Ishikawa (cell line): ENCODE results near the gene TACC2.

ENCODE experiments used
- CEBPB ChIP-seq: IDR thresholded peaks from 2 replicates; pipeline ENCODE4 v1.6.1; 2012
- CREB1 ChIP-seq: IDR thresholded peaks from 2 replicates; pipeline ENCODE4 v1.6.1; 2012; ENCODE audit warnings: low read depth
- EGR1 ChIP-seq: IDR thresholded peaks from 2 replicates; pipeline ENCODE4 v1.6.1; 2012
- EP300 ChIP-seq: IDR thresholded peaks from 2 replicates; pipeline ENCODE4 v1.6.1; 2012; ENCODE audit warnings: borderline replicate concordance
- FOXM1 ChIP-seq: IDR thresholded peaks from 2 replicates; pipeline ENCODE4 v1.6.1; 2012; ENCODE audit warnings: low read depth, borderline replicate concordance
- NFIC ChIP-seq: IDR thresholded peaks from 2 replicates; pipeline ENCODE4 v1.6.1; 2012
- RAD21 ChIP-seq: IDR thresholded peaks from 2 replicates; pipeline ENCODE4 v1.6.1; 2012; ENCODE audit warnings: low read depth
- TAF1 ChIP-seq: IDR thresholded peaks from 2 replicates; pipeline ENCODE4 v1.6.1; 2012; ENCODE audit warnings: low read depth, mild to moderate bottlenecking
- TCF12 ChIP-seq: IDR thresholded peaks from 2 replicates; pipeline ENCODE4 v1.6.1; 2012; ENCODE audit warnings: low read depth
- TEAD4 ChIP-seq: IDR thresholded peaks from 2 replicates; pipeline ENCODE4 v1.6.1; 2012
- YY1 ChIP-seq: IDR thresholded peaks from 2 replicates; pipeline ENCODE4 v1.6.1; 2012; ENCODE audit warnings: low read depth
- ZBTB7A ChIP-seq: IDR thresholded peaks from 2 replicates; pipeline ENCODE4 v1.6.1; 2012; ENCODE audit warnings: low read depth
- TF ChIP-seq, protein P1 (sequence below): IDR thresholded peaks from 2 replicates; pipeline ENCODE4 v1.6.1; 2012; ENCODE audit warnings: low read depth, mild to moderate bottlenecking
- TF ChIP-seq, protein P2 (sequence below): IDR thresholded peaks from 2 replicates; pipeline ENCODE4 v1.6.1; 2012
- TF ChIP-seq, protein P3 (sequence below): IDR thresholded peaks from 2 replicates; pipeline ENCODE4 v1.6.1; 2012

Gene TACC2

DNA sequence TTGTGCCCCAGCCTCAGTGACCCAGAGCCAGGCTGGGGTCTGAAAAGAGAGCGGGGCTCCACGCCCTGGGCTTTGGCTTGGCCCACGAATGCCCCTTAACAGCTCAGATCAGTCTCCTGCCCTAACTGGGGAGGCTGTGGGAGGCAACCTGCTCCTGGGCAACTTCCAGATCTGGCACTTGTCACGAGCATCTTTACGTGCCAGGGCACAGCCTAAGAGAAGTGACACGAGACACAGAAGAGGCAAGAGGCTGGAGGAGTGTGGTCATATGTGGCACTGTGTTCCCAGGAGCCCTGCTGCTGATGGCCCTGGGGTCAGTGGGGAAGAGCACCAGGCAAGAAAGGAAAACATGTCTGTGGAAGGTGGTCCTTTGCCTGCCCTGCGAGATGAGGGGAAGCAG, 184.4 kb downstream of the TACC2 start:
- TF ChIP-seq FOXM1 (no peak), ZBTB7A (no peak), NFIC (no peak), TCF12 (no peak), EGR1 (no peak), TAF1 (no peak), CREB1 (no peak), RAD21 (no peak)
- TF ChIP-seq, protein P1, sequence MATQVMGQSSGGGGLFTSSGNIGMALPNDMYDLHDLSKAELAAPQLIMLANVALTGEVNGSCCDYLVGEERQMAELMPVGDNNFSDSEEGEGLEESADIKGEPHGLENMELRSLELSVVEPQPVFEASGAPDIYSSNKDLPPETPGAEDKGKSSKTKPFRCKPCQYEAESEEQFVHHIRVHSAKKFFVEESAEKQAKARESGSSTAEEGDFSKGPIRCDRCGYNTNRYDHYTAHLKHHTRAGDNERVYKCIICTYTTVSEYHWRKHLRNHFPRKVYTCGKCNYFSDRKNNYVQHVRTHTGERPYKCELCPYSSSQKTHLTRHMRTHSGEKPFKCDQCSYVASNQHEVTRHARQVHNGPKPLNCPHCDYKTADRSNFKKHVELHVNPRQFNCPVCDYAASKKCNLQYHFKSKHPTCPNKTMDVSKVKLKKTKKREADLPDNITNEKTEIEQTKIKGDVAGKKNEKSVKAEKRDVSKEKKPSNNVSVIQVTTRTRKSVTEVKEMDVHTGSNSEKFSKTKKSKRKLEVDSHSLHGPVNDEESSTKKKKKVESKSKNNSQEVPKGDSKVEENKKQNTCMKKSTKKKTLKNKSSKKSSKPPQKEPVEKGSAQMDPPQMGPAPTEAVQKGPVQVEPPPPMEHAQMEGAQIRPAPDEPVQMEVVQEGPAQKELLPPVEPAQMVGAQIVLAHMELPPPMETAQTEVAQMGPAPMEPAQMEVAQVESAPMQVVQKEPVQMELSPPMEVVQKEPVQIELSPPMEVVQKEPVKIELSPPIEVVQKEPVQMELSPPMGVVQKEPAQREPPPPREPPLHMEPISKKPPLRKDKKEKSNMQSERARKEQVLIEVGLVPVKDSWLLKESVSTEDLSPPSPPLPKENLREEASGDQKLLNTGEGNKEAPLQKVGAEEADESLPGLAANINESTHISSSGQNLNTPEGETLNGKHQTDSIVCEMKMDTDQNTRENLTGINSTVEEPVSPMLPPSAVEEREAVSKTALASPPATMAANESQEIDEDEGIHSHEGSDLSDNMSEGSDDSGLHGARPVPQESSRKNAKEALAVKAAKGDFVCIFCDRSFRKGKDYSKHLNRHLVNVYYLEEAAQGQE: no peak
- TF ChIP-seq, protein P2, sequence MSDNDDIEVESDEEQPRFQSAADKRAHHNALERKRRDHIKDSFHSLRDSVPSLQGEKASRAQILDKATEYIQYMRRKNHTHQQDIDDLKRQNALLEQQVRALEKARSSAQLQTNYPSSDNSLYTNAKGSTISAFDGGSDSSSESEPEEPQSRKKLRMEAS: no peak
- TF ChIP-seq, protein P3, sequence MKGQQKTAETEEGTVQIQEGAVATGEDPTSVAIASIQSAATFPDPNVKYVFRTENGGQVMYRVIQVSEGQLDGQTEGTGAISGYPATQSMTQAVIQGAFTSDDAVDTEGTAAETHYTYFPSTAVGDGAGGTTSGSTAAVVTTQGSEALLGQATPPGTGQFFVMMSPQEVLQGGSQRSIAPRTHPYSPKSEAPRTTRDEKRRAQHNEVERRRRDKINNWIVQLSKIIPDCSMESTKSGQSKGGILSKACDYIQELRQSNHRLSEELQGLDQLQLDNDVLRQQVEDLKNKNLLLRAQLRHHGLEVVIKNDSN: no peak

DNA sequence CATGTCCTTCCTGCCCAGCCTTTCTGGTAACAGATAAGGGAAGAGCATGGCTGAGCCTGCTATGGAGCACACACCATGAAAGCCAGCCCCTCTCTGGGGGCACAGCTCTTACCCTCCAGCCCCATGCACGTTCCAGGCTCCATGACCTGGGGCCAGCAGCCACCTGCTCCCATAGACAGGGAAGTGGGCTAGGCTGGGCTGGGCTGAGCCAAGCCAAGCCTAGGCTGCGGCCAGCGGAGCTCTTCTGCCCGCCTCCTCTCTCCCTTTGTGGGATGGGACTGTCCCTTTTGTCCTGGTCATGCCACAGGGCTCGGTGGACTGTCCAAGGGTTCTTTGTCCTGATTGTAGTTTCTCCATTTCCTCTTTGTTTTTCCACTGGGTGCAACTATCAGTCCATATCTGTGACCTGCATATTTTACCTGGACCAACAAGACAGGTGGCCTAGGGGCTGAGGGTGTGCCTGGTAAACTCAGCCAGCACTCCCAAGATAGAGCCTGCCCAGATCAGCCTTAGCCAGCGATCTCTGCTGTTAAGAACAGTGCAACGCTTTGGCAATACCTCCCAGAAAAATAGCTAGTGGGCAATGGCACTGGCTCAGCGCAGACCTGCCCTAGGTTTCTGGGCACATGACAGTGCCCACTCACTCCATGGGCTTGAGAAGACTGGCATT, 184.9 kb downstream of the TACC2 start:
- no peak for TF ChIP-seq NFIC
- no peak for TF ChIP-seq EP300
- no peak for TF ChIP-seq TEAD4
- no peak for TF ChIP-seq ZBTB7A
- TF ChIP-seq EGR1: no peak
- TF ChIP-seq, protein P3: no peak
- TF ChIP-seq FOXM1: no peak
- TF ChIP-seq CEBPB: no peak

DNA sequence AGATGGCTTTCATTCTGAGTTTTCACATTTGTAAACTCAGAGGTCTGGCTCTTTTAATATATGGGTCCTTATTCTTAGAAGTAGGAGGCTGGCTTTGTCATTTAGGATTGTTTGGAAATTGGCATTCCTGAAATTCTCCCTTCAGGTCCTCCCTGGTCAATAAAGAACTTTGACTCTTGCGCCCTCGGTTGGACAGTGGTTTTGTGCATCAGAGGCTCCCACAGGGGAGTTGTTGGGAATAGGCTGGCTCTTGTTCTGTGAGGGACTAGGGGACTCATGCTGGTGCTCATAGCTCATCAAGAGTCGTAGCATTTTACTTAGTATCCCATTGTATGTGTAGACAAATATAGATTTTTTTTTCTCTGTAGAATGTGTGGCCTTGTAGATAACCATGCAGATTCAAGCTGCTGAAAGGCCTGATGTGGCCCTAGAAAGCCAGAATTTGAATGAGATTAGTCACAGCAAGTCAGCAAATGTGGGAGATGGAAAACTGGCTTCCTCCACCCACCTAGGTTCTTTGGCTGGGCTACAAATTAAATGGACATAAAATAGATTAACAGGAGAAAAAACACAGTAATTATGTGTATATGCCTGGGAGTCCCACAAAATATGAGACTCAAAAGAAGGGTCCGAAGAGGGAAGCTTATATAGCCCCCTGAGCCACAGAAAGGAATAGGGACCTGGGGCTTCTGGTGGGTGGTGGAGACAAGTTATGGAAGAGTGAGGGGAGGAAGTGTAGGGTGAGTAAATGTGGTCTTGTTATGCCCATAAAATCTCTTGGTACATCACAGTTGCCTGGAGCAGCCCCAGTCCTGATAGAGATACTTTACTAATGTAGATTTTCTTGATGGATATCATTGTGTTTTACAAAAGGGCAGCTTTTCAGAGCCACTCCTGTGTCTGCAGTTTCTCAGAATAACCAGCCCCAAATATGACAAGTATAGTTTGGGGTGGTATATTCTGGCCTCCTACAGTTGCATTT, 187.6 kb downstream of the TACC2 start:
- TF ChIP-seq YY1 (no peak), EGR1 (no peak), RAD21 (no peak), NFIC (no peak), TAF1 (no peak), FOXM1 (no peak), CREB1 (no peak), CEBPB (no peak), EP300 (no peak), TCF12 (no peak), ZBTB7A (no peak)
- TF ChIP-seq, protein P2: no peak
- TF ChIP-seq, protein P1: no peak
- TF ChIP-seq, protein P3: no peak

DNA sequence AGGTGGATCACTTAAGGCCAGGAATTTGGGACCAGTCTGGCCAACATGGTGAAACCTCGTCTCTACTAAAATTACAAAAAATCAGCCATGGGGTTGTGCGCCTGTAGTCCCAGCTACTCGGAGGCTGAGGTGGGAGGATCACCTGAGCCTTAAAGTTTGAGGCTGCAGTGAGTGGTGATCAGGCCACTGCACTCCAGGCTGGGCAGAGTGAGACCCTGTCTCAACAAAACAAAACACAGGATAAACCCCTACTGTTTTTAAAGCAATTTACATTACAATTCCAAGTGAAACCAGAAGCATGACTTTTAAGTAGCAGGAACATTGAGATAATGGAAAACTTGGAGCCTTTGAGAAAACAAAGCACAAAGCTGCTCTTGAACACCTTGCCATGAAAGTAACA, 189.7 kb downstream of the TACC2 start:
- TF ChIP-seq TCF12 (no peak), TEAD4 (no peak), RAD21 (no peak), CEBPB (no peak), EGR1 (no peak), YY1 (no peak), NFIC (no peak), TAF1 (no peak)
- TF ChIP-seq, protein P1: no peak
- TF ChIP-seq, protein P3: no peak
- TF ChIP-seq, protein P2: no peak
